ENCODE measurements around the gene PRM2. TPM values are rescaled to one million over a fixed set of nuclear protein-coding genes. Genes with fewer than 3 reads are reported as not detected.

The PRM2 gene
- total and polyA plus RNA-seq, 10 donors: not detected

GRCh38 chr16:11270602-11271162 lies 5.6 kb downstream of the PRM2 start:
- H3K27ac ChIP-seq: no peak overlapping the region
- no peaks in the 10 kb centered on the region for H3K27me3 ChIP-seq (replicated peaks in 1 of 7)
- no peaks in the 10 kb centered on the region for H3K9me3 ChIP-seq
- TF ChIP-seq, protein P1, sequence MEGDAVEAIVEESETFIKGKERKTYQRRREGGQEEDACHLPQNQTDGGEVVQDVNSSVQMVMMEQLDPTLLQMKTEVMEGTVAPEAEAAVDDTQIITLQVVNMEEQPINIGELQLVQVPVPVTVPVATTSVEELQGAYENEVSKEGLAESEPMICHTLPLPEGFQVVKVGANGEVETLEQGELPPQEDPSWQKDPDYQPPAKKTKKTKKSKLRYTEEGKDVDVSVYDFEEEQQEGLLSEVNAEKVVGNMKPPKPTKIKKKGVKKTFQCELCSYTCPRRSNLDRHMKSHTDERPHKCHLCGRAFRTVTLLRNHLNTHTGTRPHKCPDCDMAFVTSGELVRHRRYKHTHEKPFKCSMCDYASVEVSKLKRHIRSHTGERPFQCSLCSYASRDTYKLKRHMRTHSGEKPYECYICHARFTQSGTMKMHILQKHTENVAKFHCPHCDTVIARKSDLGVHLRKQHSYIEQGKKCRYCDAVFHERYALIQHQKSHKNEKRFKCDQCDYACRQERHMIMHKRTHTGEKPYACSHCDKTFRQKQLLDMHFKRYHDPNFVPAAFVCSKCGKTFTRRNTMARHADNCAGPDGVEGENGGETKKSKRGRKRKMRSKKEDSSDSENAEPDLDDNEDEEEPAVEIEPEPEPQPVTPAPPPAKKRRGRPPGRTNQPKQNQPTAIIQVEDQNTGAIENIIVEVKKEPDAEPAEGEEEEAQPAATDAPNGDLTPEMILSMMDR (IDR thresholded peaks at IDR 0.05 in 8 of 11, conservative IDR thresholded peaks at IDR 0.05 in 3 of 11): no peak
- TF ChIP-seq POLR2AphosphoS5 (IDR thresholded peaks at IDR 0.05): no peak
- no peak for TF ChIP-seq POLR2A (IDR thresholded peaks at IDR 0.05)
- no peaks in the 10 kb centered on the region for H3K4me1 ChIP-seq
- WGBS, 5 donors: 78 to 97% (median 93%) methylated on average over 2 of the region's 2 CpGs
- H3K4me3 ChIP-seq: no peak overlapping the region
- no peak for DNase-seq
- H3K36me3 ChIP-seq: no peaks in the 10 kb centered on the region
- intact Hi-C loops (cut with DNase I; ENCODE audit: low total_unique reads): no loop called here

DNA sequence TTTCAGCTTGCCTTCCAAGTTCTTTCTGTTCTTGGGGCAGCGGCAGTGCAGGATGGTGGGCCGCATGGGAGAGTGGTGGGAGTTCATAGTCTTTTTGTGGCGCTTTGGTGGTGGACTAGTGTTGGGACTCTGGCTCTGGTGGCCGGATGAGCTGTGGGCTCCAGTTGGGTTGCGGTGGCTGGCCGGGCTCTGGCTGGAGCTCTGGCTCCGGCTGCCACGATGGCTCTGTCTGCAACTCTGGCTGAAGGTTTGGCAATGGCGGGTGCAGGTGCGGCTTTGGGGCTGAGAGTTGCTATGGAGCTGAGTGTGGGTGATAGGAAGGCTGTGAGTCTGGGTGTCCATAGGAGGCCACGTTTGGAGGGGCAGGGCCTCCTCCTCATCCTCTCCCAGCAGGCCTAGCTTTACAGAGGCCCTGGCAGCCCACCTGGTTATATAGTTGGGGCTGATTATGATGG lies 7.3 kb downstream of the PRM2 start, which contains the start of gene TNP2:
Gene TNP2 (minus strand): TSS at position 405 of the 455 bp plus-strand sequence. CDS start 63 bp downstream, at position 342.
- TF ChIP-seq POLR2AphosphoS5 (IDR thresholded peaks at IDR 0.05): no peak
- TF ChIP-seq POLR2A (IDR thresholded peaks at IDR 0.05): no peak
- TF ChIP-seq, protein P1 (IDR thresholded peaks at IDR 0.05 in 8 of 11, conservative IDR thresholded peaks at IDR 0.05 in 3 of 11): no peak

DNA sequence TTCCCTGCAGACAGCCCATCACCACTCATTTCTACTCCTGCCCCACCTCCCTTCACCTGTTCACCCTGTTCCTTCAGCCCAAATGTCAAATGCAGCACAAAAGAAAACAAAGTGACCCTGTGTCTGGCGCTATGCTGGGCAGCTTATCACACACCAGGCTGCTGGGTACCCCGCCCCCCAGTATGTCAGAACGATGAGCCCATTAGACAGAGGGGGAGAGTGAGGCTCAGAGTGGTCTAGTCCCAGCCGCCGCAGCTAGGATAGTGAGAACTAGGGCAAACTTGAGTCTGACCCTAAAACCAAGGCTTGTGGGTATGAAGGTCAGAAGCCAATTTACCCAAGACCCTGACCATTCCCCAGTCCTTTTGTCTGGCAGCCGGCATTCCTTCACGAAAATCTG lies 11.2 kb downstream of the PRM2 start:
- 88 to 98% (median 92%) methylated on average over 7 of the region's 7 CpGs for WGBS, 5 donors
- Histone ChIP-seq H3K36me3 (no peaks in the 10 kb centered on the region), H3K4me3 (no peak overlapping the region), H3K9me3 (no peaks in the 10 kb centered on the region), H3K4me1 (peaks cover 0 to 20% (median 8%) of the 10 kb centered on the region in 6 donors), H3K27ac (no peak overlapping the region), H3K27me3 (replicated peaks in 1 of 7) (no peaks in the 10 kb centered on the region)
- TF ChIP-seq, protein P1 (IDR thresholded peaks at IDR 0.05 in 8 of 11, conservative IDR thresholded peaks at IDR 0.05 in 3 of 11): no peak
- TF ChIP-seq POLR2AphosphoS5 (IDR thresholded peaks at IDR 0.05): no peak
- DNase-seq: no peak
- intact Hi-C loops (cut with DNase I; ENCODE audit: low total_unique reads): no loop called here

More for the DNA sequence above, 7.3 kb downstream of the PRM2 start, which contains the start of gene TNP2:
- no peak within 1 kb of the TSS for H3K27ac ChIP-seq
- intact Hi-C loops (cut with DNase I; ENCODE audit: low total_unique reads): no loop called here
- no peak within 1 kb of the TSS for H3K4me3 ChIP-seq
- no peaks in the 10 kb centered on the region for H3K9me3 ChIP-seq
- no peaks in the 10 kb centered on the region for H3K36me3 ChIP-seq
- no peak for DNase-seq
- no peaks in the 10 kb centered on the region for H3K27me3 ChIP-seq (replicated peaks in 1 of 7)
- H3K4me1 ChIP-seq: peaks cover 0 to 6% (median 6%) of the 10 kb centered on the region in 6 donors
- 91 to 97% (median 93%) methylated on average over 10 to 11 of the region's 11 CpGs for WGBS, 5 donors

- WGBS, 5 donors: 65 to 78% (median 73%) methylated on average over 9 of the region's 9 CpGs
- H3K4me3 ChIP-seq: no peak overlapping the region
- DNase-seq: no peak
- H3K27me3 ChIP-seq (replicated peaks in 1 of 7): no peaks in the 10 kb centered on the region
- TF ChIP-seq POLR2AphosphoS5 (IDR thresholded peaks at IDR 0.05) (no peak), POLR2A (IDR thresholded peaks at IDR 0.05) (no peak)
- TF ChIP-seq, protein P1 (IDR thresholded peaks at IDR 0.05 in 8 of 11, conservative IDR thresholded peaks at IDR 0.05 in 3 of 11): no peak
- H3K4me1 ChIP-seq: peaks cover 3 to 22% (median 10%) of the 10 kb centered on the region in 6 donors
- no peaks in the 10 kb centered on the region for H3K9me3 ChIP-seq
- no peaks in the 10 kb centered on the region for H3K36me3 ChIP-seq
- intact Hi-C loops (cut with DNase I; ENCODE audit: low total_unique reads): no loop called here
- peak overlapping the region in 1 of 8 donors; percentile 30 for H3K27ac ChIP-seq
Observed at GRCh38 chr16:11264155-11264832, 12.0 kb downstream of the PRM2 start.
